ENCODE data around the gene UQCC5. TPM values are rescaled to one million over a fixed set of nuclear protein-coding genes. Genes with fewer than 3 reads are reported as not detected.
A peak's percentile ranks its signal among the peaks of the same experiment; 100 is the strongest.

Gene UQCC5, protein sequence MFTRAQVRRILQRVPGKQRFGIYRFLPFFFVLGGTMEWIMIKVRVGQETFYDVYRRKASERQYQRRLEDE
- 2.0 and 2.4 TPM in 2 replicates for total RNA-seq (ENCODE audit: low replicate concordance)

DNA sequence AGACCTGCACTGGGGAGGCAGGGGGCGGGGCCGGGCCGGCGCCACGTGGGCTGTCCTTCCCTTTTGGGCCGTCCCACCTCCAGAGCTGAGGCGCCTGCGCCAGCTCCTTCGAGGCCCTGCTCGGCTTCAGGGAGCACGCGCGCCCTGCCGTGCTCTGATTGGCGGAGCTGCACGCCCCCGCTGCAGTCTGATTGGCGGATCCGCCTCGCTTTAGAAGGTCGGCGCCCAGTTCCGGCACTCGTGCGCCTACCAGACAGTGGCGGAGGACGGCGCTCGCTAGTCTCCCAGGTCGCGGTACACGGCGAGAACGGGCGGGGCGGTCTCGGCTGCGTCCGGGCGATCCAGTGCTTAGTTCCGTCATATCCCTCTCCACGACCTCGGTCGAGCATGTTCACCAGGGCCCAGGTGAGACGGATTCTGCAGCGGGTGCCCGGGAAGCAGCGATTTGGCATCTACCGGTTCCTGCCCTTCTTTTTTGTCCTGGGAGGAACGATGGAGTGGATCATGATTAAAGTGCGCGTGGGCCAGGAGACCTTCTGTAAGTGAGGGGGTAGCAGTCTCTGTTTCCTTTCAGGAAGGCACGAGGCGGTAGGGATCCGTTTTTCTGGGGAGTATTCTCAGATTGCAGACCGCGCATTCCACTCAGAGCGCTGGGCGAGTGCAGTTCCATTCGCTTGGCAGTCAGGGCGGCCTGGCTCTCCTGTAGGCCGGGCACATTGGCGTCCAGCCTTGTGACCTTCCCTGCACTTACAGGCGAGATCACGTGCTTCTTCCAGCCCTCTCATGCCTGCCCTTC lies at the start of gene UQCC5:
Gene UQCC5 (plus strand): TSS at position 237 of the 796 bp plus-strand sequence. CDS start 151 bp downstream, at position 388.
- peak; percentile 100 for DNase-seq (ENCODE audit: low spot score)
- H3K4me1 Mint-ChIP-seq, result peaks cover 38% of the 10 kb centered on the region
- H3K36me3 Mint-ChIP-seq, result peaks cover 7% of the 10 kb centered on the region
- peak within 1 kb of the TSS; percentile 96 for H3K27ac Mint-ChIP-seq
- peaks cover 39% of the 10 kb centered on the region for H3F3A ChIP-seq (ENCODE audit: low read depth)
- no peaks in the 10 kb centered on the region for H3K9me3 Mint-ChIP-seq
- no peaks in the 10 kb centered on the region for H3K9me3 ChIP-seq (ENCODE audit: low read depth)
- no peaks in the 10 kb centered on the region for H3K36me3 ChIP-seq
- peak within 1 kb of the TSS; percentile 69 for H3K27ac ChIP-seq
- peak within 1 kb of the TSS; percentile 70 for H3K9ac ChIP-seq
- peaks cover 4% of the 10 kb centered on the region for H3K27me3 Mint-ChIP-seq (ENCODE audit: insufficient read depth, low read depth)
- H3K27me3 ChIP-seq, result no peaks in the 10 kb centered on the region
- no peak for TF ChIP-seq EZH2 (IDR thresholded peaks at IDR 0.05)
- TF ChIP-seq, protein P1, sequence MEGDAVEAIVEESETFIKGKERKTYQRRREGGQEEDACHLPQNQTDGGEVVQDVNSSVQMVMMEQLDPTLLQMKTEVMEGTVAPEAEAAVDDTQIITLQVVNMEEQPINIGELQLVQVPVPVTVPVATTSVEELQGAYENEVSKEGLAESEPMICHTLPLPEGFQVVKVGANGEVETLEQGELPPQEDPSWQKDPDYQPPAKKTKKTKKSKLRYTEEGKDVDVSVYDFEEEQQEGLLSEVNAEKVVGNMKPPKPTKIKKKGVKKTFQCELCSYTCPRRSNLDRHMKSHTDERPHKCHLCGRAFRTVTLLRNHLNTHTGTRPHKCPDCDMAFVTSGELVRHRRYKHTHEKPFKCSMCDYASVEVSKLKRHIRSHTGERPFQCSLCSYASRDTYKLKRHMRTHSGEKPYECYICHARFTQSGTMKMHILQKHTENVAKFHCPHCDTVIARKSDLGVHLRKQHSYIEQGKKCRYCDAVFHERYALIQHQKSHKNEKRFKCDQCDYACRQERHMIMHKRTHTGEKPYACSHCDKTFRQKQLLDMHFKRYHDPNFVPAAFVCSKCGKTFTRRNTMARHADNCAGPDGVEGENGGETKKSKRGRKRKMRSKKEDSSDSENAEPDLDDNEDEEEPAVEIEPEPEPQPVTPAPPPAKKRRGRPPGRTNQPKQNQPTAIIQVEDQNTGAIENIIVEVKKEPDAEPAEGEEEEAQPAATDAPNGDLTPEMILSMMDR (IDR thresholded peaks at IDR 0.05), result no peak
- no peak for TF ChIP-seq EZH2phosphoT487 (IDR thresholded peaks at IDR 0.05)
- peak within 1 kb of the TSS; percentile 94 for H3K4me2 ChIP-seq
- H3K4me1 ChIP-seq, result peaks cover 33% of the 10 kb centered on the region
- H3K4me3 ChIP-seq, result peak within 1 kb of the TSS; percentile 86
- peaks cover 44% of the 10 kb centered on the region for H4K20me1 ChIP-seq (ENCODE audit: low read depth)
- H2AFZ ChIP-seq (replicated peaks), result peak within 1 kb of the TSS; percentile 85
- H3K79me2 ChIP-seq (ENCODE audit: low read depth), result peaks cover 65% of the 10 kb centered on the region
- H3K4me3 Mint-ChIP-seq, result peak within 1 kb of the TSS; percentile 98

DNA sequence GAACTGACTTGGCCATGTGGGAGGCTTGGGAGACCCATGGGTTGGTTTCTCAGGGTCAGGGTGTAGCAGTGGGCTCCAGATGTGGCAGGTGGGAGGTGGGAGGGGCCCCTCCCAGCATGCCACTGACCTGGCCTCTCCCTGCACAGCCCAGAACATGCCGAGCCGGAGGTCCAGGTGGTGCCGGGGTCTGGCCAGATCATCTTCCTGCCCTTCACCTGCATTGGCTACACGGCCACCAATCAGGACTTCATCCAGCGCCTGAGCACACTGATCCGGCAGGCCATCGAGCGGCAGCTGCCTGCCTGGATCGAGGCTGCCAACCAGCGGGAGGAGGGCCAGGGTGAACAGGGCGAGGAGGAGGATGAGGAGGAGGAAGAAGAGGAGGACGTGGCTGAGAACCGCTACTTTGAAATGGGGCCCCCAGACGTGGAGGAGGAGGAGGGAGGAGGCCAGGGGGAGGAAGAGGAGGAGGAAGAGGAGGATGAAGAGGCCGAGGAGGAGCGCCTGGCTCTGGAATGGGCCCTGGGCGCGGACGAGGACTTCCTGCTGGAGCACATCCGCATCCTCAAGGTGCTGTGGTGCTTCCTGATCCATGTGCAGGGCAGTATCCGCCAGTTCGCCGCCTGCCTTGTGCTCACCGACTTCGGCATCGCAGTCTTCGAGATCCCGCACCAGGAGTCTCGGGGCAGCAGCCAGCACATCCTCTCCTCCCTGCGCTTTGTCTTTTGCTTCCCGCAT lies 49.2 kb upstream of the UQCC5 start:
- DNase-seq (ENCODE audit: low spot score), result no peak
- Mint-ChIP-seq H3K4me1 (peaks cover 18% of the 10 kb centered on the region), H3K27ac (no peak overlapping the region), H3K27me3 (ENCODE audit: insufficient read depth, low read depth) (peaks cover 2% of the 10 kb centered on the region), H3K4me3 (no peak overlapping the region), H3K9me3 (no peaks in the 10 kb centered on the region), H3K36me3 (peaks cover 20% of the 10 kb centered on the region)
- H3K9me3 ChIP-seq (ENCODE audit: low read depth), result no peaks in the 10 kb centered on the region
- no peaks in the 10 kb centered on the region for H3K36me3 ChIP-seq
- no peaks in the 10 kb centered on the region for H3K27me3 ChIP-seq
- TF ChIP-seq, protein P1 (IDR thresholded peaks at IDR 0.05), result no peak
- TF ChIP-seq EZH2 (IDR thresholded peaks at IDR 0.05) (no peak), EZH2phosphoT487 (IDR thresholded peaks at IDR 0.05) (no peak)
- no peak overlapping the region for H3K4me3 ChIP-seq
- no peaks in the 10 kb centered on the region for H3K4me1 ChIP-seq
- H3F3A ChIP-seq (ENCODE audit: low read depth), result no peaks in the 10 kb centered on the region
- H3K79me2 ChIP-seq (ENCODE audit: low read depth), result no peaks in the 10 kb centered on the region
- no peak overlapping the region for H3K4me2 ChIP-seq
- no peak overlapping the region for H2AFZ ChIP-seq (replicated peaks)
- peaks cover 15% of the 10 kb centered on the region for H4K20me1 ChIP-seq (ENCODE audit: low read depth)
- no peak overlapping the region for H3K9ac ChIP-seq
- no peak overlapping the region for H3K27ac ChIP-seq

DNA sequence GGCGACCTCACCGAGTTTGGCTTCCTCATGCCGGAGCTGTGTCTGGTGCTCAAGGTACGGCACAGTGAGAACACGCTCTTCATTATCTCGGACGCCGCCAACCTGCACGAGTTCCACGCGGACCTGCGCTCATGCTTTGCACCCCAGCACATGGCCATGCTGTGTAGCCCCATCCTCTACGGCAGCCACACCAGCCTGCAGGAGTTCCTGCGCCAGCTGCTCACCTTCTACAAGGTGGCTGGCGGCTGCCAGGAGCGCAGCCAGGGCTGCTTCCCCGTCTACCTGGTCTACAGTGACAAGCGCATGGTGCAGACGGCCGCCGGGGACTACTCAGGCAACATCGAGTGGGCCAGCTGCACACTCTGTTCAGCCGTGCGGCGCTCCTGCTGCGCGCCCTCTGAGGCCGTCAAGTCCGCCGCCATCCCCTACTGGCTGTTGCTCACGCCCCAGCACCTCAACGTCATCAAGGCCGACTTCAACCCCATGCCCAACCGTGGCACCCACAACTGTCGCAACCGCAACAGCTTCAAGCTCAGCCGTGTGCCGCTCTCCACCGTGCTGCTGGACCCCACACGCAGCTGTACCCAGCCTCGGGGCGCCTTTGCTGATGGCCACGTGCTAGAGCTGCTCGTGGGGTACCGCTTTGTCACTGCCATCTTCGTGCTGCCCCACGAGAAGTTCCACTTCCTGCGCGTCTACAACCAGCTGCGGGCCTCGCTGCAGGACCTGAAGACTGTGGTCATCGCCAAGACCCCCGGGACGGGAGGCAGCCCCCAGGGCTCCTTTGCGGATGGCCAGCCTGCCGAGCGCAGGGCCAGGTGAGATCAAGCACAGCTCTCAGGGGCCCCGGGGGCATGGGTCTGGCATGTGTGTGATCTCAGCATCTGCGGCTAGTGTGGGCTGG lies 48.4 kb upstream of the UQCC5 start:
- Histone ChIP-seq H3F3A (ENCODE audit: low read depth) (no peaks in the 10 kb centered on the region), H3K4me1 (no peaks in the 10 kb centered on the region), H3K27ac (no peak overlapping the region), H3K79me2 (ENCODE audit: low read depth) (no peaks in the 10 kb centered on the region), H3K9ac (no peak overlapping the region), H3K4me3 (no peak overlapping the region), H3K4me2 (no peak overlapping the region), H4K20me1 (ENCODE audit: low read depth) (peaks cover 15% of the 10 kb centered on the region), H3K36me3 (no peaks in the 10 kb centered on the region), H3K27me3 (no peaks in the 10 kb centered on the region), H3K9me3 (ENCODE audit: low read depth) (no peaks in the 10 kb centered on the region), H2AFZ (replicated peaks) (no peak overlapping the region)
- Mint-ChIP-seq H3K9me3 (no peaks in the 10 kb centered on the region), H3K27me3 (ENCODE audit: insufficient read depth, low read depth) (peaks cover 2% of the 10 kb centered on the region), H3K36me3 (peaks cover 20% of the 10 kb centered on the region), H3K27ac (no peak overlapping the region), H3K4me3 (no peak overlapping the region), H3K4me1 (peaks cover 19% of the 10 kb centered on the region)
- no peak for TF ChIP-seq EZH2 (IDR thresholded peaks at IDR 0.05)
- no peak for TF ChIP-seq EZH2phosphoT487 (IDR thresholded peaks at IDR 0.05)
- TF ChIP-seq, protein P1 (IDR thresholded peaks at IDR 0.05), result no peak
- DNase-seq (ENCODE audit: low spot score), result no peak

All from neural progenitor cell (in vitro differentiated cells).